CD4-positive, alpha-beta T cell treated with Interleukin-2 at 100 ng/mL for 4 hours (primary cell): ENCODE results near the gene UTP11.

Source experiments
- DNase-seq: peaks from one replicate; pipeline ENCODE4 v3.0.0-alpha.2; 2020; ENCODE audit warnings: low spot score

Gene UTP11

GRCh38 chr1:38003261-38004250 is 9.0 kb upstream of the UTP11 start:
- no peak for DNase-seq

- DNase-seq, result no peak
Observed at GRCh38 chr1:38004284-38005108, 8.0 kb upstream of the UTP11 start.

GRCh38 chr1:38005195-38006007 is 7.1 kb upstream of the UTP11 start, which contains the start of gene FHL3:
Gene FHL3, minus strand, starts transcription at chr1:38005514. Its CDS starts 6,102 bp downstream, at chr1:37999412.
- peak; percentile 39 for DNase-seq

- DNase-seq, result no peak
Observed at GRCh38 chr1:38006008-38006828, 6.3 kb upstream of the UTP11 start.

- DNase-seq, result peak; percentile 71
Observed at GRCh38 chr1:38009088-38009840, 3.3 kb upstream of the UTP11 start.

- DNase-seq, result no peak
Observed at GRCh38 chr1:38009841-38010180, 2.7 kb upstream of the UTP11 start.

GRCh38 chr1:38013227-38013622 is 691 bp downstream of the UTP11 start:
- DNase-seq, result no peak

- no peak for DNase-seq
Observed at GRCh38 chr1:38014171-38014570, 1.6 kb downstream of the UTP11 start.

- no peak for DNase-seq
Observed at GRCh38 chr1:38014724-38015424, 2.3 kb downstream of the UTP11 start.

GRCh38 chr1:38015978-38016725 is 3.6 kb downstream of the UTP11 start:
- DNase-seq, result no peak

- DNase-seq, result peak; percentile 53
Observed at GRCh38 chr1:38018864-38019343, 6.4 kb downstream of the UTP11 start.

GRCh38 chr1:38020396-38020795 is 7.9 kb downstream of the UTP11 start:
- no peak for DNase-seq

- no peak for DNase-seq
Observed at GRCh38 chr1:38021969-38022368, 9.4 kb downstream of the UTP11 start.

GRCh38 chr1:38022810-38023209 is 10.3 kb downstream of the UTP11 start:
- DNase-seq, result no peak

- DNase-seq, result no peak
Observed at GRCh38 chr1:38025233-38025632, 12.7 kb downstream of the UTP11 start.

GRCh38 chr1:38025664-38026063 is 13.1 kb downstream of the UTP11 start:
- no peak for DNase-seq

GRCh38 chr1:38026592-38027200 is 14.2 kb downstream of the UTP11 start:
- DNase-seq, result peak; percentile 20
